CD4-positive, alpha-beta T cell treated with Interleukin-6 at 100 ng/mL for 8 hours (primary cell): ENCODE results near the gene EIF5AL1.
"Not testable (repeated sequence)": the region's sequence is repeated elsewhere in the genome, so short reads cannot be mapped to it uniquely, and the experiment has no call there.

ENCODE experiments used
- DNase-seq: peaks from one replicate; pipeline ENCODE4 v3.0.0-alpha.2; 2020; ENCODE audit warnings: mixed read lengths, low spot score

Gene EIF5AL1

GRCh38 chr10:79511891-79512583, at the start of gene EIF5AL1:
Gene EIF5AL1 (plus strand): TSS chr10:79512533. CDS start chr10:79512650, 117 bp downstream.
- not testable (repeated sequence) for DNase-seq

GRCh38 chr10:79463578-79464496, 48.5 kb upstream of the EIF5AL1 start:
- DNase-seq, result no peak

GRCh38 chr10:79465341-79465740, 47.0 kb upstream of the EIF5AL1 start:
- no peak for DNase-seq

GRCh38 chr10:79468015-79468560, 44.2 kb upstream of the EIF5AL1 start:
- no peak for DNase-seq

GRCh38 chr10:79468841-79469585, 43.3 kb upstream of the EIF5AL1 start:
- no peak for DNase-seq

- no peak for DNase-seq
Observed at GRCh38 chr10:79470096-79470495, 42.2 kb upstream of the EIF5AL1 start.

- no peak for DNase-seq
Observed at GRCh38 chr10:79471776-79472175, 40.6 kb upstream of the EIF5AL1 start.

- DNase-seq, result no peak
Observed at GRCh38 chr10:79472449-79472848, 39.9 kb upstream of the EIF5AL1 start.

- no peak for DNase-seq
Observed at GRCh38 chr10:79472951-79473350, 39.4 kb upstream of the EIF5AL1 start.

- no peak for DNase-seq
Observed at GRCh38 chr10:79473496-79474095, 38.7 kb upstream of the EIF5AL1 start.

- no peak for DNase-seq
Observed at GRCh38 chr10:79475119-79475653, 37.1 kb upstream of the EIF5AL1 start.

GRCh38 chr10:79475877-79476276, 36.5 kb upstream of the EIF5AL1 start:
- no peak for DNase-seq

- no peak for DNase-seq
Observed at GRCh38 chr10:79476645-79477044, 35.7 kb upstream of the EIF5AL1 start.

- no peak for DNase-seq
Observed at GRCh38 chr10:79477456-79477855, 34.9 kb upstream of the EIF5AL1 start.

GRCh38 chr10:79479283-79479909, 32.9 kb upstream of the EIF5AL1 start:
- no peak for DNase-seq

- DNase-seq, result no peak
Observed at GRCh38 chr10:79482304-79482703, 30.0 kb upstream of the EIF5AL1 start.

GRCh38 chr10:79482741-79483140, 29.6 kb upstream of the EIF5AL1 start:
- no peak for DNase-seq

- DNase-seq, result no peak
Observed at GRCh38 chr10:79483299-79483698, 29.0 kb upstream of the EIF5AL1 start.

GRCh38 chr10:79483948-79484347, 28.4 kb upstream of the EIF5AL1 start:
- DNase-seq, result no peak

GRCh38 chr10:79484476-79484875, 27.9 kb upstream of the EIF5AL1 start:
- no peak for DNase-seq
